ENCODE measurements around the gene ZEB1.

Gene ZEB1

DNA sequence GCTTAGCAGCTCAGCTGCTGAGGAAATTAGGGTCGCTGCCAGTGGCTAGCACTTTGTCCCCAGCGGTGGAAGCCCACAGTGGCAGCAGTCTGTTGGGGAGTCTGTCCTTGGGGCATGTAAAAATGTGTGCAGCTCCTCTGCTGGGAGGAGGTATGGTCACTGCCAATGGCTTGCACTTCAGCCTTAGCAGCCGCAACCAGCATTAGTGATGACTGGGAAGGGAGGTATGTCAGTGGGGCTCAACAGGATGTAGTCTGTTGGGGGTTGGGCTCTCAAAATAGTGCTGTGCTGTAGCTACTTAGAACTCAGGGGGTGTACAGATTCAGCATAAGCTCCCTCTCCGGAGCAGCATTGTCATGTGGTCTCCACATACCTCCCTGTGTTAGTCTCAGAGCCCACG lies 189.9 kb downstream of the ZEB1 start:
- TF ChIP-seq, protein P1, sequence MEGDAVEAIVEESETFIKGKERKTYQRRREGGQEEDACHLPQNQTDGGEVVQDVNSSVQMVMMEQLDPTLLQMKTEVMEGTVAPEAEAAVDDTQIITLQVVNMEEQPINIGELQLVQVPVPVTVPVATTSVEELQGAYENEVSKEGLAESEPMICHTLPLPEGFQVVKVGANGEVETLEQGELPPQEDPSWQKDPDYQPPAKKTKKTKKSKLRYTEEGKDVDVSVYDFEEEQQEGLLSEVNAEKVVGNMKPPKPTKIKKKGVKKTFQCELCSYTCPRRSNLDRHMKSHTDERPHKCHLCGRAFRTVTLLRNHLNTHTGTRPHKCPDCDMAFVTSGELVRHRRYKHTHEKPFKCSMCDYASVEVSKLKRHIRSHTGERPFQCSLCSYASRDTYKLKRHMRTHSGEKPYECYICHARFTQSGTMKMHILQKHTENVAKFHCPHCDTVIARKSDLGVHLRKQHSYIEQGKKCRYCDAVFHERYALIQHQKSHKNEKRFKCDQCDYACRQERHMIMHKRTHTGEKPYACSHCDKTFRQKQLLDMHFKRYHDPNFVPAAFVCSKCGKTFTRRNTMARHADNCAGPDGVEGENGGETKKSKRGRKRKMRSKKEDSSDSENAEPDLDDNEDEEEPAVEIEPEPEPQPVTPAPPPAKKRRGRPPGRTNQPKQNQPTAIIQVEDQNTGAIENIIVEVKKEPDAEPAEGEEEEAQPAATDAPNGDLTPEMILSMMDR (IDR thresholded peaks at IDR 0.05; ENCODE audit: low read depth, low read length), result no peak
- no peaks in the 10 kb centered on the region; the same call in 1 of the 2 replicates for H3K9me3 ChIP-seq
- no peak for DNase-seq
- no peaks in the 10 kb centered on the region for H3K27me3 ChIP-seq
- no peak overlapping the region for H3K4me3 ChIP-seq (ENCODE audit: low read depth, low read length)
- H3K36me3 ChIP-seq, result peaks cover 42% of the 10 kb centered on the region
- H3K4me1 ChIP-seq, result peaks cover 4% of the 10 kb centered on the region; the same call in 1 of the 2 replicates

DNA sequence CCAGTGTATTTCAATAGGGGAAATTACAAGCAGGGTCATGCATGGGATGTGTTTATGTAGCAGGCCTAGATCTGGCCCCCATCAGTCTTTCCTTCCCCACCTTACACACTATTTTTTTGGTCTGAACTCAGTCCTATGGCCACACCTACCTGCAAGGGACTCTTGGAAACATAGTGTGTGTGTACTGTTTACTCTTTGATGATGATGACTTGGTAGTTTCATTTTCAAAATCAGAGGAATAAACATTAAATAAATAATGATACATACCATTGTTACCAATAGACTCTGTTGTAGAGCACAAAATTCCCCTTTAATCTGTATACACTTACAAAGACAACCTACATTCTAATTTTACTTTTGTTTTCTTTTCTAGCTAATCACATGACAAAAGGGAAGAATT lies 191.0 kb downstream of the ZEB1 start:
- Histone ChIP-seq H3K9me3 (no peaks in the 10 kb centered on the region; the same call in 1 of the 2 replicates), H3K4me1 (peaks cover 4% of the 10 kb centered on the region; the same call in 1 of the 2 replicates), H3K27me3 (no peaks in the 10 kb centered on the region), H3K4me3 (ENCODE audit: low read depth, low read length) (no peak overlapping the region), H3K36me3 (peaks cover 51% of the 10 kb centered on the region)
- no peak for DNase-seq
- TF ChIP-seq, protein P1 (IDR thresholded peaks at IDR 0.05; ENCODE audit: low read depth, low read length), result no peak

DNA sequence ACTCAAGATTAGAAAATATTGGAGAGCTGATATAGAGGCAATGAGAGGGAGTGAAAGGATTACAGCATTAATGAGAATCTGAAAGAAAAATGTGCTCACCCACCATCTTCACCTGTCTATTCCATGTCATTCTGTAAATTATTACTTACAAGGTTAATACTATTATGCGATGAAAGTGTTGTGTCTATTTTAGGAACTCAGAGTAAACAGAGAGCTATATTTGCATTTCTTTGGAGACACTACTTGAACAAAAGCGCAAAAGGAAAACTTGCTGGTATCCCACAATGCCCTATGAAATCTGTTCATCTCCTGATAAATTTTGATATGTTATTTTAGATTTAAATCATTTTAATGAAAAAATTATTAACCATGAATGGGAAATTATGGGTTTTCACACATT lies 196.1 kb downstream of the ZEB1 start:
- no peak overlapping the region for H3K4me3 ChIP-seq (ENCODE audit: low read depth, low read length)
- TF ChIP-seq, protein P1 (IDR thresholded peaks at IDR 0.05; ENCODE audit: low read depth, low read length), result no peak
- no peaks in the 10 kb centered on the region for H3K9me3 ChIP-seq
- peaks cover 4% of the 10 kb centered on the region; the same call in 1 of the 2 replicates for H3K4me1 ChIP-seq
- H3K27me3 ChIP-seq, result no peaks in the 10 kb centered on the region
- DNase-seq, result no peak
- H3K36me3 ChIP-seq, result peaks cover 59% of the 10 kb centered on the region

DNA sequence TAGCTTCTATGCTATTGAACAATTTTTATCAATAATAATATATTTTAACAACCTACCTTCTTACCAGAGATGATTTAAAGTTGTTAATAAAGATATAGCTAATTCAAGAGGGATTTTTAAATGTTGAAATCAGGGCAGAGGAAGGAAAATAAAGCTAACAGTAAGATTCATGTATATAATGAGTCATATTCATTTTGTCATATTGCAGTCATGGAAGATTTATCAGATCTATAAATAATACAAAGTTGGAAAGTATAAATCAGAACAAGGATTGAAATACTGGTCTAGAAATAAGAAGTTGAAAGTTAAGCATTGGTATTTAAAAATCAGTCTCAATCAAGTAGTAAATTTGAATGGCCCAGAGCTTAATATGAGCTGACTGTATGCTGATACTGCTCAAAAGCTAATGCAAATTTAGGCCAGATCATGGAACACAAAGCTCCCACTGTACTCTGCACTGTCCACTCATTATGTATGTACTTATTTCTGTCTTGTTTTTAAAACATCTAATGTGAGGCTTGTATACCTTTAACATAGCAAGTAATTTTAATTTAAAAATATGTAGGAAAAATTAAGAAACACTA lies 196.9 kb downstream of the ZEB1 start:
- H3K27me3 ChIP-seq, result no peaks in the 10 kb centered on the region
- DNase-seq, result no peak
- no peak overlapping the region for H3K4me3 ChIP-seq (ENCODE audit: low read depth, low read length)
- H3K9me3 ChIP-seq, result no peaks in the 10 kb centered on the region
- TF ChIP-seq, protein P1 (IDR thresholded peaks at IDR 0.05; ENCODE audit: low read depth, low read length), result no peak
- peaks cover 63% of the 10 kb centered on the region for H3K36me3 ChIP-seq
- H3K4me1 ChIP-seq, result peaks cover 4% of the 10 kb centered on the region; the same call in 1 of the 2 replicates

DNA sequence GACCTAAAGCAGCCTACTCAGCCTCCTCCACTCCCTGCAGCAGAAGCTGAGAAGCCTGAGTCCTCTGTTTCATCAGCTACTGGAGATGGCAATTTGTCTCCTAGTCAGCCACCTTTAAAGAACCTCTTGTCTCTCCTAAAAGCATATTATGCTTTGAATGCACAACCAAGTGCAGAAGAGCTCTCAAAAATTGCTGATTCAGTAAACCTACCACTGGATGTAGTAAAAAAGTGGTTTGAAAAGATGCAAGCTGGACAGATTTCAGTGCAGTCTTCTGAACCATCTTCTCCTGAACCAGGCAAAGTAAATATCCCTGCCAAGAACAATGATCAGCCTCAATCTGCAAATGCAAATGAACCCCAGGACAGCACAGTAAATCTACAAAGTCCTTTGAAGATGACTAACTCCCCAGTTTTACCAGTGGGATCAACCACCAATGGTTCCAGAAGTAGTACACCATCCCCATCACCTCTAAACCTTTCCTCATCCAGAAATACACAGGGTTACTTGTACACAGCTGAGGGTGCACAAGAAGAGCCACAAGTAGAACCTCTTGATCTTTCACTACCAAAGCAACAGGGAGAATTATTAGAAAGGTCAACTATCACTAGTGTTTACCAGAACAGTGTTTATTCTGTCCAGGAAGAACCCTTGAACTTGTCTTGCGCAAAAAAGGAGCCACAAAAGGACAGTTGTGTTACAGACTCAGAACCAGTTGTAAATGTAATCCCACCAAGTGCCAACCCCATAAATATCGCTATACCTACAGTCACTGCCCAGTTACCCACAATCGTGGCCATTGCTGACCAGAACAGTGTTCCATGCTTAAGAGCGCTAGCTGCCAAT lies 202.2 kb downstream of the ZEB1 start:
- Histone ChIP-seq H3K27me3 (no peaks in the 10 kb centered on the region), H3K9me3 (no peaks in the 10 kb centered on the region), H3K4me1 (no peaks in the 10 kb centered on the region), H3K36me3 (peaks cover 66% of the 10 kb centered on the region), H3K4me3 (ENCODE audit: low read depth, low read length) (no peak overlapping the region)
- DNase-seq, result no peak
- TF ChIP-seq, protein P1 (IDR thresholded peaks at IDR 0.05; ENCODE audit: low read depth, low read length), result no peak

DNA sequence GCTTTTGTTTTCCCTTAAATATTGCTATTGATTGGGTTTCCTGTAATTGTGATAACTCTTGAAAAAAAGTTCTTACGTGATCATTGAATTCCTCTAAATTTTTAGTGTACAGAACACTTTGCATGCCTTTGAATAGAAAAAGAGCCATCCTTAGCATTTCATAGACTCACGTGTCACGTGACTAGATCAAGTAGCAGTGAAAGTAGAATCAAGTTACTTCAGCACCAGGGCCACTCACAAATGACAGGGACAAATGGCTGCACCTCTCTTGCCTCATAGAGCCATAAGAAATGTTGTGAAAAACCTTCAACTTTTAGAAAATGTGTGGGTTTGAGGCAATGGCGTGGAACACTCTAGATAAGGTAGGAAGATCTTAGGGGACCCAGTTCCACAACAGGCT lies 203.8 kb downstream of the ZEB1 start:
- TF ChIP-seq, protein P1 (IDR thresholded peaks at IDR 0.05; ENCODE audit: low read depth, low read length), result no peak
- no peaks in the 10 kb centered on the region for H3K27me3 ChIP-seq
- no peaks in the 10 kb centered on the region for H3K4me1 ChIP-seq
- H3K36me3 ChIP-seq, result peaks cover 74% of the 10 kb centered on the region
- no peak for DNase-seq
- no peaks in the 10 kb centered on the region for H3K9me3 ChIP-seq
- no peak overlapping the region for H3K4me3 ChIP-seq (ENCODE audit: low read depth, low read length)

All from BE2C (cell line).